NCI-H446 (cell line): ENCODE results near the gene S100P.
"Not testable (repeated sequence)": the region's sequence is repeated elsewhere in the genome, so short reads cannot be mapped to it uniquely, and the experiment has no call there.

Experiments used
- DNase-seq, 2 experiments: peaks; one replicate each; lab custom pipeline; 2025; lab: John Stamatoyannopoulos, UW

S100P gene

GRCh38 chr4:6693231-6694176, at the start of gene S100P:
Gene S100P, plus strand, starts transcription at chr4:6693878. Its CDS starts 55 bp downstream, at chr4:6693933.
- no peak for DNase-seq

DNA sequence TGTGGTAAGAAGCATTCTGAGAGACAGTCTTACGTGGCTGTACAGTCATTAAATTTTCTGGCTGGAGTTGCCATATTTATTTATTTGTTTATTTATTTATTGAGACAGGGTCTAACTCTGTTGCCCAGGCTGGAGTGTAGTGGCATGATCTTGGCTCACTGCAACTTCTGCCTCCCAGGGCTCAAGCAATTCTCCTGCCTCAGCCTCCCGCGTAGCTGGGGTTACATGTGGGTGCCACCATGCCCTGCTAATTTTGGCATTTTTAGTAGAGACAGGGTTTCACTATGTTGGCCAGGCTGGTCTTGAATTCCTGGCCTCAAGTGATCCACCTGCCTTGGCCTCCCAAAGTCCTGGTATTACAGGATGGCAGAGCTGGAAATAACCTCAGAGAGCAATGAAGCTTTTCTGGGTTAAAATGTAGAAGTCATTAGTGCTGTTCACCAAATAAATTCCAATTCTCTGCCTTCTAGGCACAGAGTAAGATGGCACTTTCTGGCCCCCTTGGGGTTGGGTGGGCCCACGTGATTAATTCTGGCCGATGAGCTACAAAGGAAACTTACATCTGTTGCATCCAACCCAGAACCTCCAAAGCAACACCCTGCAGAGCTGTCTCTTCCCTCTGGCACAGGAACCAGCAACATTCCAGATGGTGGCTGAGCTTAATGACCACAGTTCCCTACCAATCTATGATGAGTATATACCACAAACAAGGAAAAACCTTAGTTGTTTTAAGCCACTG, 48.7 kb upstream of the S100P start:
- DNase-seq, result no peak

DNA sequence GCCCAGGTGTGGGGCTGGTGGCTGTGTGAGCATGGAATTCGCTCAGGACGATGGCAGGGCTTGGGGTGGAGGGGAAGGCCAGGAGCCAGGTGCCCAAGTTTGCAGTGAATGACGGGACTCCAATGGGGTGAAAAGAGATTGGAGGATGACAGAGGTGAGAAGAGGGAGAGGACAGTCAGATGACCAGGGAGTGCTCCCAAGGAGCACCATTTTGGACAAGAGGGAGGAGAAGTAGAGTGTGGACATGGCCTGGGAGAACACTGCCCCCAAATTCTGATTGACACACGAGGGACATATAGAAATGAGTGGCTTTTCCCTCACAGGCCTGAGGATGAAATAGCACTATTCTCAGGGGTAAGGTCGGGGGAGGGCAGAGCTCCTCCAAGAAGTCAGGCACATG, 46.5 kb upstream of the S100P start:
- no peak for DNase-seq

- DNase-seq, result no peak
Observed at GRCh38 chr4:6647582-6648230, 46.0 kb upstream of the S100P start.

DNA sequence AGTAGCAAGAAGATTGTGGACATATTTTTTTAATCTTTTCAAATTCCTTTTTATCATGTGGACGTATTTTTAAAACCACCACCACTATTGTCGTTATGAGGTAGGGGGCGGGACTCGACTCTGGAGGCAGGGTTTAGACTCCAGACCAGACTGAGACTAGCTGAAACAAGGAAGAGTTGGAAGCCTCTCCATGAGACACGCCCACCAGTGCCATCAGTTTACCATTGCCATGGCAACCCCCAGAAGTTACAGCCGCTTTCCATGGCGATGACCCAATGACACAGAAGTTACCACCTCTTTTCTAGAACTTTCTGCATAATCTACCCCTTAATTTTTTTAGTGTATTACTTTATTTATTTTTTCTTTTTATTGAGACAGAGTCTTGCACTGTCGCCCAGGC, 44.5 kb upstream of the S100P start:
- DNase-seq, result no peak

DNA sequence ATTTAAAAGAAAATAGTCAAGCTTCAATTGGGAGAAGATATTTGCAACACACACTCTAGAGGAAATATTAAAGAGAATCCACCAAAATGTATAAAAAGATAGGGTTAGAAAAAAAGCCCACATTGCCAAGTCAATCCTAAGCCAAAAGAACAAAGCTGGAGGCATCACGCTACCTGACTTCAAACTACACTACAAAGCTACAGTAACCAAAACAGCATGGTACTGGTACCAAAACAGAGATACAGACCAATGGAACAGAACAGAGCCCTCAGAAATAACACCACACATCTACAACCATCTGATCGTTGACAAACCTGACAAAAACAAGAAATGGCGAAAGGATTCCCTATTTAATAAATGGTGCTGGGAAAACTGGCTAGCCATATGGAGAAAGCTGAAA, 39.5 kb upstream of the S100P start:
- DNase-seq, result not testable (repeated sequence)

- DNase-seq, result not testable (repeated sequence)
Observed at GRCh38 chr4:6655291-6655690, 38.4 kb upstream of the S100P start.

GRCh38 chr4:6655924-6656323, 37.8 kb upstream of the S100P start:
- DNase-seq, result no peak

DNA sequence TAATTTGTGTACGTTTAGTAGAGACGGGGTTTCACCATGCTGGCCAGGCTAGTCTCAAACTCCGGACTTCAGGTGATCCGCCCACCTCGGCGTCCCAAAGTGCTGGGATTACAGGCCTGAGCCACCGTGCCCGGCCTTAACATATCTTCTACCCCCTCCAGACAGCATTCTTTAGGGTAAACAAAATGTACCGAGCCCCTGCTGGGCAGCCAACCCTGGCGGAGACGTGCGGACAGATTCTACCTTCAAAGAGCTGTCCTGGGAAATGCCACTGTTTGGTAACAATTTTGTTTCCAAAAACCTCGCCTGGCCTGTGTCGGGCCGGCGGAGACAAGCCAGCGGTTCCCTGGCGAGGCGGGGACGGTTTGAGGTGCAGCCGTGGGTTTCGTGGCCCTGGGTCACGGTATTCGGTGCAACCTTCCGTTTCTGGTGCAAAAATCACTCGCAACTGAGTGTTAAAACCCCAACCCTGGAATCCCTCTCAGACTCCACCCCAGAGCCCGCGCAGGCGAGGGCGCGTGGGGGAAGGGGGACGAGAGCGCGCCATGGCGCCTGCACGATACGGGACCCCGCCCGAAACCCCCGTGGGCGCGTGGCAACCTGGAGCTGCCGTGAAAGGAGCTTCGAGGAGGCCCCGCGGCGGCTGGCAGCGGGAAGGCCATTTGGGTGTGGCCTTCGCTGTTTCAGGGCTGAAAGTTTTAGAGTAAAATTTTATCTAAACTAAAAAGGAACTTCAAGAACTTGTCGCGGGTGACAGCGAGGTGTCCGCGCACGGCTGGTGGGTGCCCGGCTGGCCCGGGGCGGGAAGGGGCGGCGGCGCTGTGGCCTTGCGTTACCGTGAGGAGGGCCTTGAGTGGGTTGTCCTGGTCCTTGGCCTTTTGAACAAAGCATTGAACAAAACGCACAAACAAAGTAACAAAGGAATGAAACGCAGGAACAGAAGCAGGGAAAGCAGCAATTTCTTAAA, 36.2 kb upstream of the S100P start:
- no peak for DNase-seq

DNA sequence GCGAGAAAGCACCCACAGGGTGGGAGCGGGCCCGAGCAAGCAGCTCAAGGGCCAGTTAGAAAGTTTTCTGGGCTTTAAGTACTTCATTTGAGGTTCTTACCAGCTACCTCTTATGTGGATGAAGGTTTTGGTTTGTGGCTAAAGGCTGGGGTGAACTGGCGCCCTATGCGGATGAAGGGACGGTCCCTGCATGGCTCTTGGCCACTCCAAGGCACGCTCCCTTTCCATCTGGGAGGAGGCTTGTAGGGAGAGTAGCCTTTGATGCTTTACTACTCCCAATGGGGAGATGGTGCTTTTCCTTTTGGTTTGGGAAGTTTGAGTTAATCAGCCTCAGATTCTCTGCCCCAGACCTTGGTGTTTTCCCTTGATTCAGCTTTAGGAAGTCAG, 35.5 kb upstream of the S100P start:
- DNase-seq, result no peak

GRCh38 chr4:6658597-6659075, 35.0 kb upstream of the S100P start:
- DNase-seq, result no peak

DNA sequence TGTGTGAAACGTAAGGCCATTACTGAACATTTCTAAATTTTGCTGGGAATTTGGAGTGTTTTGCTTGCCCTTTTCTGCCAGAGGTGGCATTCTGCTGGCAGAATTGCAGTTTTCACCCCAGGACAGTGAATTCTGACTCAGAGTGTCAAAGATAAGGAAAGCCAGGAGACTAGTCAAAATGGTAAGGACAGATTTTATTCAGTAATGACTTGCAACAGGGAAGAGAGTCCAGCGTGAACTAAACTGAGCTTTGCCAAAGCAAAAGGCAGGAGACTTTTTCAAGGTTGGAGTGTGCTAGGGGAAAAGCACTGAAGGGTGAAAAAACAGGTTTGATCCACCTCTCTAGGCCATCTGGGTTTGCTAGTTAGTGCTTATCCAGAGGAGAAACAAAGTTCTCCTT, 33.8 kb upstream of the S100P start:
- no peak for DNase-seq

DNA sequence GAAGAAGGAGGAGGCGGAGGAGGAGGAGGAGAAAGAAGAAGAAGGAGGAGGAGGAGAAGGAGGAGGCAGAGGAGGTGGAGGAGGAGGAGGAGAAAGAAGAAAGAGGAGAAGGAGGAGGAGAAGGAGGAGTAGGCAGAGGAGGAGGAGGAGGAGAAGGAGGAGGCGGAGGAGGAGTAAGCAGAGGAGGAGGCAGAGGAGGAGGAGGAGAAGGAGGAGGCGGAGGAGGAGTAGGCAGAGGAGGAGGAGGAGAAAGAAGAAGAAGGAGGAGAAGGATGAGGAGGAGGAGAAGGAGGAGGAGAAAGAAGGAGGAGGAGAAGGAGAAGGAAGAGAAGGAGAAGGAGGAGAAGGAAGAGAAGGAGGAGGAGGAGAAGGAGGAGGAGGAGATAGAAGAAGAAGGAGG, 33.2 kb upstream of the S100P start:
- no peak for DNase-seq

DNA sequence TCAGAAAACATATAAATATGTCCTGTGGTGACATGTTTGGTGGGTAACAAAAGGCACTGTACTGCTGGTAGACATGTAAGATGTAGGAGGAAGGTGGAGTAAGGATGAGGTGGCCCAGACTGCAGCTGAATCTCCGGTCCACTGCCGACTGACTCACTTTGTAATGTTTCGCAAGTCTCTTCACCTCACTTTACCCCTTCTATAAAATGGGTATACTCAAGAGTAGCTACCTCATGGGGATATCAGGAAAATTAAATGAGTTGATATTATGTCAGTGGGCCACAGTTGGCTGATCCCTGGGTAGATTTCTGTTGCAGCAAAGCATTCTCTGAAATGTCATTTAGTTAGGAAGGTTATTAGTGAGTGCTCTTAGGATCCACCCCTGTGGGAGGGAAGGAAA, 31.1 kb upstream of the S100P start:
- DNase-seq, result no peak

GRCh38 chr4:6663596-6664393, 29.9 kb upstream of the S100P start:
- no peak for DNase-seq

DNA sequence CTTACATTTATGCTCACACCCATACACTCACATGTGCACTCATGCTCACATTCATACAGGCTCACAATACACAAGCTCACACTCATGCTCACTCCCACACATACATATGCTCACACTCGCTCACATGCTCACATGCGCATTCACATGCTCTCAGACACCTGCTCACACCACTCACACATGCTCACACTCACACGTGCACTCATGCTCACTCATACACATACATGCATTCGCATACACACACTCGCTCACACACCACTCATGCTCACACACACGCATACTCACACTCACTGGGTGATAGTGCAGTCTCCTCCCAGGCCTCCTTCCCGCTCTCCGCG, 28.4 kb upstream of the S100P start:
- no peak for DNase-seq

DNA sequence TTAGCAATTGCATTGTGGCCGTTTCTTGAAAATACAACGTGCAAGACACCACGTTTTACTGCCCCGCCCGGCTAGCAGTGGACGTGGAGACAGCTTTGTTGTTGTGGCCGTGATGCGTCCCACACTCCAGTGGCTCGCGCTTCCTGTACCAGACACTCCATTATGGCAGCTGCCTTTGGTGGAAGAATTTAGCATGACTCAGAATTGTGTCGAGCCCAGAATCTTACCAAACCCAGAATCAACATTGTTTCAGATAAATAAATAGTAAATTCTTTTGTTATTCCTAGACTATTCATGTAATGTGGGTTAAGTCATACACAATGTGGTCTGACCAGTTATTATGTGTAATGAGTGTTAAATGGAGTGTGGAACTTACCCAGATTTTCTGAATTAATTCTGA, 25.3 kb upstream of the S100P start:
- no peak for DNase-seq

DNA sequence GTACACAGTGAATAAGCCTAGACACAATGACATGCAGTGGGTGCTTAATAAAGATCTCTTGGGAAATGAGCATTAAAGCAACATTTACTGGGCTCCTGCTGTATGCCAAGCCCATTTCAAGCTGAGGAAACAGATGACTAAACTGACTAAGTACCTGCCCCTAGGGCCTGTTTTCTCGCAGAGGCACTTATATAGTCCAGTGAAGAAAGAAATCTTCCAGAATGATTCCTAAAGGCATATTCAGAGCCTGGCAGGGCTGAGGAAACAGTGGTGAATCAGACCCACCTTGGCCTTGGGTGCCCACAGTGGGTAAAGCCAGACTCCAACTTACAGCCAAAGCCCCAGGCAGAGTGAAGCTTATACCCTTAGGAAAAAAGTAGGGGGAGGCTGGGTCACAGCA, 22.0 kb upstream of the S100P start:
- DNase-seq, result no peak

GRCh38 chr4:6672131-6672530, 21.5 kb upstream of the S100P start:
- no peak for DNase-seq

DNA sequence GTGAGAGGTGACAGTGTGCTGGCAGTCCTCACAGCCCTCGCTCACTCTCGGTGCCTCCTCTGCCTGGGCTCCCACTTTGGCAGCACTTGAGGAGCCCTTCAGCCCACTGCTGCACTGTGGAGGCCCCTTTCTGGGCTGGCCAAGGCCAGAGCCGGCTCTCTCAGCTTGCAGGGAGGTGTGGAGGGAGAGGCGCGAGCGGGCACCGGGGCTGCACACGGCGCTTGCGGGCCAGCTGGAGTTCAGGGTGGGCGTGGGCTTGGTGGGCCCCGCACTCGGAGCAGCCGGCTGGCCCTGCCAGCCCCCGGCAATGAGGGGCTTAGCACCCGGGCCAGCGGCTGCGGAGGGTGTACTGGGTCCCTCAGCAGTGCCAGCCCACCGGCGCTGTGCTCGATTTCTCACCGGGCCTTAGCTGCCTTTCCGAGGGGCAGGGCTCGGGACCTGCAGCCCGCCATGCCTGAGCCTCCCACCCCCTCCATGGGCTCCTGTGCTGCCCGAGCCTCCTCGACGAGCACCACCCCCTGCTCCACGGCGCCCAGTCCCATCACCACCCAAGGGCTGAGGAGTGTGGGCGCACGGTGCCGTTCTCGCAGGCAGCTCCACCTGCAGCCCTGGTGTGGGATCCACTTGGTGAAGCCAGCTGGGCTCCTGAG, 21.0 kb upstream of the S100P start:
- DNase-seq, result not testable (repeated sequence)
